Peyer's patch (tissue), 4 donors: Measurements from ENCODE around the gene EDC4. TPM values are rescaled to one million over a fixed set of nuclear protein-coding genes. Genes with fewer than 3 reads are reported as not detected.
A peak's percentile ranks its signal among the peaks of the same experiment; 100 is the strongest.

Source experiments
- DNase-seq, 3 donors: peaks; one replicate each; pipeline ENCODE4 v3.0.0-alpha.2; 2017 to 2019
- H3K27ac ChIP-seq, 4 donors: fragments of 200-600 bp; sonication (generic); one replicate each; pipeline ENCODE4 v1.5.1; 2016 to 2019
- H3K27me3 ChIP-seq, 2 donors: fragments of 200-600 bp; sonication (generic); one replicate each; pipeline ENCODE4 v1.5.1; 2019
- H3K36me3 ChIP-seq, 3 donors: fragments of 200-600 bp; sonication (generic); one replicate each; pipeline ENCODE4 v1.5.1; 2016 to 2019
- H3K4me1 ChIP-seq, 4 donors: fragments of 200-600 bp; sonication (generic); one replicate each; pipeline ENCODE4 v1.5.1; 2016 to 2019
- H3K4me3 ChIP-seq, 4 donors: fragments of 200-600 bp; sonication (generic); 1 replicate in 3 of 4; 2 replicates in 1 of 4; pipeline ENCODE4 v1.5.1; 2016 to 2019; ENCODE audit warnings: mild to moderate bottlenecking in 1 of 4
- H3K9me3 ChIP-seq, 4 donors: fragments of 200-600 bp; sonication (generic); one replicate each; pipeline ENCODE4 v1.5.1; 2016 to 2019; ENCODE audit warnings: mild to moderate bottlenecking in 1 of 4
- POLR2A ChIP-seq, 2 donors: fragments of 450-650 bp; IDR thresholded peaks; one replicate each; pipeline ENCODE4 v1.5.1; 2017; ENCODE audit warnings: antibody characterized with exemption in 2 of 2, mild to moderate bottlenecking in 2 of 2, moderate library complexity in 2 of 2
- total RNA-seq, 4 donors: library from RNA; depleted of rRNA; stranded (reverse); fragments of >200 nt; gene quantifications; one replicate each; pipeline ENCODE4 v1.1.0, GENCODE V29; 2016
- TF ChIP-seq, protein P1 (sequence below), 6 experiments: fragments of 450-650 bp in 4 of 6; fragments of 200-600 bp in 2 of 6; sonication (generic) in 1 of 6; IDR thresholded peaks; one replicate each; pipeline ENCODE4 v1.5.1; 2017 to 2019; ENCODE audit warnings: antibody characterized with exemption in 6 of 6, mild to moderate bottlenecking in 3 of 6, moderate library complexity in 1 of 6

Gene EDC4
- total RNA-seq, 4 donors from 2014 or later: 94.2 to 154 (median 114) TPM

DNA sequence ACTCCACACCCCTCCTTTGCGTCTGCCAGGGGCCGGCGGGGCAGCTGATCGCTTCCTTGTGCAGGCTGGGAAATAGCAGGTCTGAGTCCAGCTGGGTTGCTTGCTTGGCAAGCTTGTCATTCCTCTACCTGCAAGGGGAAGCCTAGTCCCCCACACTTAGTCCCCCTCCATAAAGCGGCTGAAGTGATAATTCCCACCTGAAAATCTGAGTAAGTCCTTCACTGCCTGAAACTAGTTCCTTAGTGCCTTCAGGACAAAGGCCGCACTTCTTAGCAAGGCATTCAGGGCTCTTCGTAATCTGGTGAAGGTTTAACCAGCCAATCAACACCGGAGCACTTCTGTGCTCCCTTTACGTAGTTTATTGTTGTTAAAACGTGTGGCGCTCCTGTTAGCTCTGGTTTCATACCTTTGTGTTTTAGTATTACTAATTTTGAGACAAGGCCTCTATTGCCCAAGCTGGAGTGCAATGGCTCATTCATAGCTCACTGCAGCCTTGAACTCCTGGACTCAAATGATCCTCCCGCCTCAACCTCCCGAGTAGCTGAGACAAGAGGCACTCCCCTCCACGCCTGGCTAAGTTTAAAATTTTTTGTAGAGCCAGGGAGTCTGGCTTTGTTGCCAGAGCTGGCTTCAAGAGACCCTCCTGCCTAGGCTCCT lies 21.0 kb downstream of the EDC4 start:
- peak in 1 of 2 donors; percentile 38 for TF ChIP-seq POLR2A (IDR thresholded peaks at IDR 0.05)
- TF ChIP-seq, protein P1, sequence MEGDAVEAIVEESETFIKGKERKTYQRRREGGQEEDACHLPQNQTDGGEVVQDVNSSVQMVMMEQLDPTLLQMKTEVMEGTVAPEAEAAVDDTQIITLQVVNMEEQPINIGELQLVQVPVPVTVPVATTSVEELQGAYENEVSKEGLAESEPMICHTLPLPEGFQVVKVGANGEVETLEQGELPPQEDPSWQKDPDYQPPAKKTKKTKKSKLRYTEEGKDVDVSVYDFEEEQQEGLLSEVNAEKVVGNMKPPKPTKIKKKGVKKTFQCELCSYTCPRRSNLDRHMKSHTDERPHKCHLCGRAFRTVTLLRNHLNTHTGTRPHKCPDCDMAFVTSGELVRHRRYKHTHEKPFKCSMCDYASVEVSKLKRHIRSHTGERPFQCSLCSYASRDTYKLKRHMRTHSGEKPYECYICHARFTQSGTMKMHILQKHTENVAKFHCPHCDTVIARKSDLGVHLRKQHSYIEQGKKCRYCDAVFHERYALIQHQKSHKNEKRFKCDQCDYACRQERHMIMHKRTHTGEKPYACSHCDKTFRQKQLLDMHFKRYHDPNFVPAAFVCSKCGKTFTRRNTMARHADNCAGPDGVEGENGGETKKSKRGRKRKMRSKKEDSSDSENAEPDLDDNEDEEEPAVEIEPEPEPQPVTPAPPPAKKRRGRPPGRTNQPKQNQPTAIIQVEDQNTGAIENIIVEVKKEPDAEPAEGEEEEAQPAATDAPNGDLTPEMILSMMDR (IDR thresholded peaks at IDR 0.05): no peak
- Histone ChIP-seq H3K36me3 (no peaks in the 10 kb centered on the region), H3K4me1 (peaks cover 0 to 30% (median 7%) of the 10 kb centered on the region in 4 donors)

DNA sequence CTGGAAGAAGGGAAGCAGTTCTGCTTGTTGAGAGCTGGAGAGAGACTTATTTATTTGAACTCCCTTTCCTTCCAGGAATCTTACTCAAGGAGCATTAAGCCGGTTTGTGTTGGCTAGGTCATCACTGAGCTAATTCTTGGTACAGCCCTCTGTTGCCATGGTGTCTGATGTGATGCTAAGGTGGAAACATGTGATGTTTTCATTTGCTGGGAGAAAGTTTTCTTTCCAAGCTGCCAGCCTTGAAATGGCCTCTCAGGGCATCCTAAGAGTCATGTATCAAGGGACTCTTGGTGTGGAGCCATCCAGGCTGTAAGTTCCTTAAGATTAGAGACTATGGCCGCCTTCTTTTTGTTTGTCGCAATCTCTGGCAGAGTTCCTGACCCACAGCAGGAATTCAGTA lies 24.4 kb downstream of the EDC4 start:
- Histone ChIP-seq H3K27ac (peak overlapping the region in 1 of 4 donors; percentile 31), H3K4me3 (no peak overlapping the region), H3K27me3 (no peaks in the 10 kb centered on the region), H3K9me3 (no peaks in the 10 kb centered on the region), H3K4me1 (peaks cover 0 to 37% (median 7%) of the 10 kb centered on the region in 4 donors), H3K36me3 (peaks cover 0 to under 1% (median 0%) of the 10 kb centered on the region in 3 donors)
- TF ChIP-seq POLR2A (IDR thresholded peaks at IDR 0.05): no peak
- TF ChIP-seq, protein P1 (IDR thresholded peaks at IDR 0.05): no peak
- DNase-seq: no peak

More for the DNA sequence above, 21.0 kb downstream of the EDC4 start:
- Histone ChIP-seq H3K9me3 (no peaks in the 10 kb centered on the region), H3K4me3 (peak overlapping the region; percentile 73 to 99 (median 88)), H3K27me3 (no peaks in the 10 kb centered on the region), H3K27ac (peak overlapping the region; percentile 90 to 99 (median 96))
- DNase-seq: no peak

DNA sequence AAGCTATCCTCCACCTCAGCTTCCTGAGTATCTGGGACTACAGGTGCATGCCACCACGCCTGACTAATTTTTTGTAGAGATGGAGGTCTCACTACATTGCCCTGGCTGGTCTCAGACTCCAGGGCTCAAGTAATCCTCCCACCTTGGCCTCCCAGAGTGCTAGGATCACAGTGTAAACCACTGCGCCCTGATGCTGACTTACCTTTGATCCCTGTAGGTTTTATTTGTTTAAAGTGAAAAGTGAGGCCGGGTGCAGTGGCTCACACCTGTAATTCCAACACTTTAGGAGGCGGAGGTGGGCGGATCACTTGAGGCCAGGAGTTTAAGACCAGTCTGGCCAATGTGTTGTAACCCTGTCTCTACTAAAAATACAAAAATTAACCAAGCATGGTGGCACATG lies 28.9 kb downstream of the EDC4 start:
- Histone ChIP-seq H3K9me3 (no peaks in the 10 kb centered on the region), H3K27ac (no peak overlapping the region), H3K36me3 (peaks cover 0 to 12% (median 0%) of the 10 kb centered on the region in 3 donors), H3K27me3 (no peaks in the 10 kb centered on the region), H3K4me1 (peaks cover 0 to 19% (median 0%) of the 10 kb centered on the region in 4 donors), H3K4me3 (no peak overlapping the region)
- no peak for DNase-seq
- TF ChIP-seq, protein P1 (IDR thresholded peaks at IDR 0.05): no peak
- TF ChIP-seq POLR2A (IDR thresholded peaks at IDR 0.05): no peak

DNA sequence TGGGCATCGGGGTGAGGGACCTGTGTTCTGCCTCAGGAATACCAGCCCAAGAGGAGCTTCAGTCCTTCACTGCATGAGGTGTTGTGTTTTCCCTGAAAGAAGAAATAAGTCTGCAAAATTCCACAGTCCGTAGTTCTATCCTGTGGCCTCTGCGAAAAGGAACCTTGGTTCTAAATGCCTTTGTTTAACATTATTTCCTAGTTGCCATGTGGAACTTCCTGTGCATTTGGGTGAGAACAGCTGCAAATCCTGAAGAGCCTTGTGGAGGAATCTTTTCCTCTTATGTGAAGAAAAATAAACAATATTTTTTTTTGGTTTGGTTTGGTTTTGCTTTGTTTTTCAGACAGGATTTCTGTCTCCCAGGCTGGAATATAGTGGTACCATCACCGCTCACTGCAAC lies 30.0 kb downstream of the EDC4 start:
- TF ChIP-seq, protein P1 (IDR thresholded peaks at IDR 0.05): no peak
- no peak for TF ChIP-seq POLR2A (IDR thresholded peaks at IDR 0.05)
- H3K9me3 ChIP-seq: no peaks in the 10 kb centered on the region
- H3K4me1 ChIP-seq: peaks cover 0 to 8% (median 0%) of the 10 kb centered on the region in 4 donors
- H3K27ac ChIP-seq: no peak overlapping the region
- H3K4me3 ChIP-seq: no peak overlapping the region
- H3K27me3 ChIP-seq: no peaks in the 10 kb centered on the region
- peaks cover 0 to 12% (median 0%) of the 10 kb centered on the region in 3 donors for H3K36me3 ChIP-seq
- DNase-seq: no peak

DNA sequence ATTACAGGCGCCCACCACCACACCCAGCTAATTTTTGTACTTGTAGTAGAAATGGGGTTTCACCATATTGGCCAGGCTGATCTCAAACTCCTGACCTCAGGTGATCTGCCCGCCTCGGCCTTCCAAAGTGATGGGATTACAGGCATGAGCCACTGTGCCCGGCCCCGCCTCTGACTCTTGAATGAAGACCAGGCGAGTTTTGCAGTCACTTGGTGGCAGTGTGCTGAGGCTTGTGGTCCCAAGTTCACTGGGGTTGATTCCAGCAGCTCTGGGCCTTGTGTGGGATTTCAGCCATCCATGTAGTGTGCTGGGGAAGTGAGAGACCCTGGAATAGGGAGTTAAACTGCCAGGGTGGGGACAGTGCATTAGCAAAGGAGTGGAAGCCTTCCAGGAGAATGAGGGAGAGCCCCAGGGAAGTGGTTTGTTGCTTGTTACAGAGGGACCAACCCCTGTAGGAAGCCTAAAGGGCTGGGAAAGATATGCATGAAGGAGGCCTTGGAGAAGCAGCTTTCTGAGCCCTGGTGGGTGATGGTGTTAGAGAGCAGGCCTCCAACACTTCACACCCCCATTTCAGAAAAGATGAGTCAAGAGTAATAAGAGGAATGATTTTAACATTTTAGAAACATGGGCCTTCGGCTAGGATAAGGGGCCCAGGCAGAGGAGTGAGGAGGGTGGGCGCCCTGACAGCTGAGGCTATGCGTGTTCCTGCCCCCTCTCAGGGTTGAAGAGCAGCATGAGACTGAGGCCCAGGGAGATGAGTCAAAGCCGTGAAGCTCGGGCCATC lies 34.7 kb downstream of the EDC4 start:
- Histone ChIP-seq H3K4me3 (no peak overlapping the region), H3K27ac (no peak overlapping the region), H3K4me1 (no peaks in the 10 kb centered on the region), H3K9me3 (no peaks in the 10 kb centered on the region), H3K36me3 (peaks cover 0 to 45% (median 0%) of the 10 kb centered on the region in 3 donors), H3K27me3 (no peaks in the 10 kb centered on the region)
- no peak for DNase-seq
- TF ChIP-seq, protein P1 (IDR thresholded peaks at IDR 0.05): no peak
- no peak for TF ChIP-seq POLR2A (IDR thresholded peaks at IDR 0.05)
